ENCODE results near the gene ARVCF.

ARVCF gene

GRCh38 chr22:20053407-20054033 lies 36.9 kb upstream of the ARVCF start:
- Histone ChIP-seq H3K27me3 (ENCODE audit: insufficient read depth, poor library complexity, severe bottlenecking) (no peaks in the 10 kb centered on the region), H3K4me3 (replicated peaks; ENCODE audit: insufficient read depth, low read length) (no peak overlapping the region), H3K27ac (replicated peaks) (no peak overlapping the region)
- no peak for TF ChIP-seq CTCF (IDR thresholded peaks at IDR 0.05; ENCODE audit: insufficient read depth, low read length)
- DNase-seq (ENCODE audit: low read depth in 1 of 2, low spot score in 1 of 2), result no peak

GRCh38 chr22:20052309-20053259 lies 36.0 kb upstream of the ARVCF start:
- no peak for DNase-seq (ENCODE audit: low read depth in 1 of 2, low spot score in 1 of 2)
- Histone ChIP-seq H3K27ac (replicated peaks) (no peak overlapping the region), H3K4me3 (replicated peaks; ENCODE audit: insufficient read depth, low read length) (no peak overlapping the region), H3K27me3 (ENCODE audit: insufficient read depth, poor library complexity, severe bottlenecking) (no peaks in the 10 kb centered on the region)
- TF ChIP-seq GABPA (IDR thresholded peaks at IDR 0.05; ENCODE audit: low read depth) (no peak), POLR2AphosphoS5 (IDR thresholded peaks at IDR 0.05; ENCODE audit: low read depth) (no peak), CTCF (IDR thresholded peaks at IDR 0.05; ENCODE audit: insufficient read depth, low read length) (no peak), REST (IDR thresholded peaks at IDR 0.05; ENCODE audit: insufficient replicate concordance, low read depth) (no peak), SPI1 (IDR thresholded peaks at IDR 0.05; ENCODE audit: borderline replicate concordance, low read depth) (no peak)

GRCh38 chr22:20051927-20052308 lies 35.3 kb upstream of the ARVCF start:
- no peak for DNase-seq (ENCODE audit: low read depth in 1 of 2, low spot score in 1 of 2)
- TF ChIP-seq SPI1 (IDR thresholded peaks at IDR 0.05; ENCODE audit: borderline replicate concordance, low read depth) (no peak), REST (IDR thresholded peaks at IDR 0.05; ENCODE audit: insufficient replicate concordance, low read depth) (no peak), CTCF (IDR thresholded peaks at IDR 0.05; ENCODE audit: insufficient read depth, low read length) (no peak), GABPA (IDR thresholded peaks at IDR 0.05; ENCODE audit: low read depth) (no peak), POLR2AphosphoS5 (IDR thresholded peaks at IDR 0.05; ENCODE audit: low read depth) (no peak)
- H3K27ac ChIP-seq (replicated peaks), result no peak overlapping the region

More at GRCh38 chr22:20051927-20052308, 35.3 kb upstream of the ARVCF start:
- Histone ChIP-seq H3K4me3 (replicated peaks; ENCODE audit: insufficient read depth, low read length) (no peak overlapping the region), H3K27me3 (ENCODE audit: insufficient read depth, poor library complexity, severe bottlenecking) (no peaks in the 10 kb centered on the region)

Measured in HL-60 (cell line).